GM21360 (cell line): ENCODE data around the gene ATP11C.
"Not testable (repeated sequence)": the region's sequence is repeated elsewhere in the genome, so short reads cannot be mapped to it uniquely, and the experiment has no call there.

Experiments used
- ATAC-seq: cut with Tn5 transposase; IDR thresholded peaks from one replicate; pipeline ENCODE4 v1.9.1; 2021; ENCODE audit warnings: mild to moderate bottlenecking, moderate library complexity; ENCODE audit not compliant: unreplicated experiment

Gene ATP11C

DNA sequence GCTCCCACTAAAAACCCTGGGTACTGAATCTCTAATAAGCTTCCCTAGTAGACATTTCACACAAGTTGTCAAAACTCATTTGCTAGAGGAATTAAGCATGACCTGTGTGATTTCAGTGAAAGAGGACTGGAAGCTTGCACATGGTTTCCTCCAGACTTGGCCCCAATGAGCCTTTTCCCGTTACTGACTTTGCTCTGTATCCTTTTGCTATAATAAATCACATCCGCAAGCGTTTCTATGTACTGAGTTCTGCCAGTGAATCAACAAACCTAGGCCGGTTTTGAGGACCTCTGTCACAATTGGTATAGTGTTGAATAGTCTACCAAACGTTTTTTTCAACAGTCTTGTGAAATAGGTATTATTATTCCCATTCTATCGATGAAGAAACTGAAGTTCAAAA, 8.2 kb downstream of the ATP11C start:
- no peak for ATAC-seq

DNA sequence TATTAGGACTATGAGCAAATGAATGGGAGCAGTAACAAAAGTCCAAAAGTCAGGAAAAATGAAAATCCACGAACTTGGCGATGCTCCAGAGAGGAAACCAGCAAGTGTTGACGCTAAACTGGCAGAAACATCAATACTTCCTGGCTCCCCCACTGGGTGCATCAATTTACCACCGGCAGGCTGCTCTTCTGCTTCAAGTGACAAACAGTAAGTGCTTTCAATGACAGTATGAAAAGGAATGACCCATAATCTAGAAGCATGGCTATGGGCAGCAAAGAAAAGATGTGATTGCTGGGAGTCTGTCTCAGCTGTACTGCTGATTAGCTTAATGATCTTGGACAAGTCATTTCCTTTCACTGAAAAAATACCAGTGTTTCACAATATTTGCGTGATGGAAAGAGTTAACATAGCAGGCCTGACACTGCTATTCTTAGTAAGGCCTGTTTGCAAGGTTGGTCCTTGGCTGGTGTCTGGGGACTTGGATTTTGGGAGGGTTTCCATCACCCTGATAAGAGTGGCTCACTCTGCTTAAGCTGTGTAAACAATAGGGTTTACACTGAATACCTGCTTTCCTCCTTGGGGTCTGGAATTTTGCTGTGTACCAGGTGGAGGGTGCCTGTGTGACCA, 8.7 kb downstream of the ATP11C start:
- ATAC-seq, result no peak

DNA sequence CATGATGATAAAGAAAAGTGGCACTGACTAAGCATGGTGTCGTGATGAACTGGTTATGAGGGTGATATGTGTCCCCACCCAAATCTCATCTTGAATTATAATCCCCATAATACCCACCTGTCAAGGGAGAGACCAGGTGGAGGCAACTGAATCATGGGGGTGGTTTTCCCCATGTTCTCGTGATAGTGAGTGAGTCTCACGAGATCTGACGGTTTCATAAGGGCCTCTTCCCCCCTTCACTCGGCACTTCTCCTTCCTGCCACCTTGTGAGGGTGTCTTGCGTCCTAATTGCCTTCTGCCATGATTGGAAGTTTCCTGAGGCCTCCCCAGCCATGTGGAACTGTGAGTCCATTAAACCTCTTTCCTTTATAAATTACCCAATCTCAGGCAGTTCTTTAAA, 11.7 kb downstream of the ATP11C start:
- ATAC-seq, result not testable (repeated sequence)

DNA sequence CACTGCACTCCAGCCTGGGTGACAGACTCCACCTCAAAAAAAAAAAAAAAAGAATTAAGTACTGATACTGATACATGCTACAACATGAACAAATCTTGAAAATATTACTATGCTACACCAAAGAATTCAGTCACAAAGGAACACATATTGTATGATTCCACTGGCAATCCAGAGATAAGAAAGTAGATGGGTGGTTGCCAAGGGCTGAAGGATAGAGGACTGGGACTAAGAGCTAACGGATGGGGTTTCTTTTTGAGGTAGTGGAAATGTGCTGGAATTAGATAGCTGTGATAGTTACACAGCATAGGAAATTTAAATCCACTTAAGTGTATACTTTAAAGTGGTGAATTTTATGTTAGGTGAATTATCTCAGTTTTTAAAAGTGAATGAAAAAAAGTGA, 12.5 kb downstream of the ATP11C start:
- ATAC-seq, result no peak

DNA sequence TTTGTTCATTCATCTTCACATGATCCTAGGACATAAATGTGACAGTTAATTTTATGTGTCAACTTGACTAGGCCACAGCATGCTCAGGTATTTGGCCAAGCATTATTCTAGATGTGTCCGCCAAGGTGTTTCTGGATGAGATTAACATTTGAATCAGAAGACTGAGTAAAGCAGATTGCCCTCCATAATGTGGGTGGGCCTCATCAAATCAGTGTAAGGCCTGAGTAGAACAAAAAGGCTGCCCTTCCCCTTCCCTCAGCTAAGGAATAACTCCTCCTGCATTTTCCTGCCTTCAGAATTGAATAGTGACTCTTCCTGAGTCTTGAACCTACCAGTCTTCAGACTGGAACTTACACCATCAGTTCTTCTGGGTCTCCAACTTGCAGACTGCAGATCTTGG, 18.4 kb downstream of the ATP11C start:
- ATAC-seq, result no peak

DNA sequence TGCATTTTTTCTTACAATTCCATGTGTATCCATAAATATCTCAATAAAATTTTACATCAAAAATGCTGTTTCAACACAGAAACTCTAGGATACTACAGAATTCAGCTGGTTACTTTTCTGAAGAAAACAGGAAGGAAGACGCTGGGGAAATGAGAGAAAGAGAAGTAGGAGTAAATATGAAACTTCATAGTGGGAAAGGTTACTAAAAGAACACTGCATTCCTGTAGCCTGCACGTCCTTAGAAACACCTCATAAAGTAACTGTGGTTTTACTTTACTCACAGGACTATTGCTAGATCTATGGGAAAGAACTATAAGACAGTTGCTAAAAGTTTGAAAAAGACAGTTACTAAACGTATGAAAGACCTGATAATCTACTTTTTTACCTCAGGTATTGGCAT, 23.1 kb downstream of the ATP11C start:
- no peak for ATAC-seq

- no peak for ATAC-seq
These were observed 25.8 kb downstream of the ATP11C start for GRCh38 chrX:139907078-139907477.

DNA sequence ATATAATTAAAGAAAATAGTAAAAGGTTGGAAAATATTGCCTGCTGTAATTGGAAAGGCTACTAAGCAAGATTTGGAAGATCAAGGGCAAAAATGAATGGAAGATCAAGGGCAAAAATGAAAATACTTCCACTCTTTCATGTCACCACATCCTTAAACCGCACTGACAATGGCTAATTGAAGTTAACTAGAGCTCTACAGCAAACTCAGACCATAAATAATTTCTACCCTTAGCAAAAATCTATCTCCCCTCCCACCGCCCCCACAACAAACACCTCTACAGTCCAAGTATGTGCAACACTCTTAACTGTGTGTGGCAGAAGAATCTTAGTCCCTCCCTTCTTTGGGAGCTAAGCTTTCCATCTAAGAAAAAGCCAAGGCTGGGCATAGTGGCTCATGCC, 27.1 kb downstream of the ATP11C start:
- ATAC-seq, result no peak

- no peak for ATAC-seq
These were observed 27.8 kb downstream of the ATP11C start for GRCh38 chrX:139905051-139905450.

DNA sequence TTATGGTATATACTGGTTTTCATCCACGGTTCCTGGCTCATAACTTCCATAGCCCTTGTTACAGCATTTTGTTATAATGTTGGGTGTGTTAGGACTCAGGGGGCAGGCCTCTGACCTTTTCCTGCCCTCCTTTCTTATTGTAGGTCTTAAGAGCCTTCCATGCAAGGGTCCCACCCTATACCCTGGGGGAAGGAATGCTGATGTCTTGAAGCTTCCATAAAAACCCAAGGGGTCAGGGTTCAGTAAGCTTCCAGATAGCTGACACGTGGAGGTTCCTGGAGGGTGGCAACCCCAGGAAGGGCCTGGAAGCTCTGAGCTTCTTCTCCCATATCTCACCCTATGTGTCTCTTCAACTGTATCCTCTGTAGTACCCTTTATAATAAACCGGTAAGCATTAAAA, 29.6 kb downstream of the ATP11C start:
- no peak for ATAC-seq

DNA sequence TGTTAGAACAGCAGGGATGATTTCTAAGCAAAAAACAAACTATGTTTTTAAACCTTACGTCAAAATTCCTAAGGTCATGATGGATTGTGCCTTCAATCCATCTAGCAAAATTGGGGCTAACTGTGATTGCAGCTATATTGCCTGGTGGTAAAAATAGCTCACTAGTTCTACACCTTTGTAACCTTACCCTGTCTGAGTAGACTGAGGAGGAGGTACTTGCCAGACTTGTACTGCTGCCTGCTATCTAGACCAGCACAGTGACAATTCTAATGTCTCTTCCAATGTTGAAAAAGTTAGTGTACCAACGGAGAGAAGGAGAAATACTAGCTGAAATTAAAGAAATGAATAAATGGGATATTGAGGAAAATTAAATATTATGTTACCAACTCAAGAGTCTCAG, 30.3 kb downstream of the ATP11C start:
- ATAC-seq, result no peak

GRCh38 chrX:139898334-139898733, 34.5 kb downstream of the ATP11C start:
- ATAC-seq, result no peak

GRCh38 chrX:139892512-139892911, 40.3 kb downstream of the ATP11C start:
- peak; percentile 83 for ATAC-seq

- ATAC-seq, result no peak
These were observed 41.7 kb downstream of the ATP11C start for GRCh38 chrX:139890991-139891700.

DNA sequence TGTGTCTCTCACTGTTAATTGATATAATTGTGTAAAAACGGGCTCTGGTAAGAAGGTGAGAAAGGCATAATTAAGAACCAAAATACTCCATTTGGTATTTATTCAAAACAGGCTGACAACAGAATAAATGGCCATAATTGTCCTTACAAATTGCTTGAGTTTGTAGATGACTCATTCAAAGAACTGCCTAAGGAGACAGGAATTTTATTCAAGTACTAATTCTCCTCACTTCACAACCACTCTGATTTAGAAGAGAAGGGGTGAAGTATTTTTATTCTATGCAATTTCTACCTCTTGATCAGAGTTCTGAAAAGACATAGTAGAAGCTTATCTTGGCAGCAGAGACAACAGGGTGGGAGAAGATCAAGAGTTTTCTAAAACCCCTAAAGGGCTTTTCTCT, 43.1 kb downstream of the ATP11C start:
- no peak for ATAC-seq

DNA sequence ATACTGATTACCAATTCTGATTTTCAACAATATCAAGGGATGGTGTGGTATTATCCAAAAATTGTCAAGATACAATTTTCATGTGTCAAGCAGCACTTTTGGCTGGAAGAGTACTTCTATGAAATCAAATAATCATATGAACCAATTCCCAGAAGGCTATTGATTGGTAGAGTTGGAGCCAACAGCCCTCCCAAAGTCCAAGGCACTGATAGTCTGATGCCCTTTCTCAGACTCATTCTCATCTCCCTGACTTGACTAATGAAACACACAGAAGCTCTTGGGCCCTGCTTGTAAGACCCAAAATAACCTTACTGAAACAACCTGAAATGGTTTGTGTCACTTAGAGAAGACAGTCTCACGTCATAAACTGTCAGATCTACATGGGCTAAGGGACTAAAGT, 48.9 kb downstream of the ATP11C start:
- ATAC-seq, result no peak

DNA sequence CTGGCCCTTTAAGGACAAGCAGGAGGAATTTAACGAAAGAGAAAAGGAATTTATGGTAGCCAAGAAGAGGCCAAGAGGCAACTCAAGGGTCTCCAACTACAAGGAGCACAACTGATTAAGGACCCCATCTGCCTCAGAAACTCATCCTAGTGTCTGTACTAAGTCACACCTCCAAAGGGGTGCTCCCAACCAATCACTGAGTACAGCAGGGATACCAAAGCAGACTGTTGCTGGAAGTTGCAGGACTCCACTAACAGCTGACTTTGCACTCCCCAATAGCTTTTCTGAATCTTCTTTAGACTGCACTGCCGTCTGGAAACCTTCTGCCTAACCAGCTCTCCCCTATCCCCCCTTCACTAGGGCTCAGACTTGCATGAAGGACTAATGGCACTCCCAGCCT, 50.6 kb downstream of the ATP11C start:
- no peak for ATAC-seq

DNA sequence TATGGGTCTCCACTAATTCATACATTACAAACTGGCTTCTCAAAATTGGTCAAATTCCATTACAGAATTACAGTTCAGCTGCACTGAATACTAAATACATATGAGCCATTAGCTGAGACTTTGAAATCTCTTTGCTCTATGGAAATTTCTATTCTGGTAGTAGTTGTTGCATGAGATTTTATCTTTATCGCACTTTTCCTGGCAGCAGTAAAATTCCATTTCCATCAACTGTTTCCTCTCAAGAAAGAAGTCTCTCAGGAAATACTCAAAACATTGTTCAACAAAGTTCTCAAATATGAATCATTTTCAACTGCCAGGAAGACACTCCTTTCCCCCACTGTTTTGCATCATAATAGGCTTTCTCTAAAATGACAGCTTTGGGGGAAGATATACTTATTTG, 51.3 kb downstream of the ATP11C start:
- no peak for ATAC-seq

DNA sequence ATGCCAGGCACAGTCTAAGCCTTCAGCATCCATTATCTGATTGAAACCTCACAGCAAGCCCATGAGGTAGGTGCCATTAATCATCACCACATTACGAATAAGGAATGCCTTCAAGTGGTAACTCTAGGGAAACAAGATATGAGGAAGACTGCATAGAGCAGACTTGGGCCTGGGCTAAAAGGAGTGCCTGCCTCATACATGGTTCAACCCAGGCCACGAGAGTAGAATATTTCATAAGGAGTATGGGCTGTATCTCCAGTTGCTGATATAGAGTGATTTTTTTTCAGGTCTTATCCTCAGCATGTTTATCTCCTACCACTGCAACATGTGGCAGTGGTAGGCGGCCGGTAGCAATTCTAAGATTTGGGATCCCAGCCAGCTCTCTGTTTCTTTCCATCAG, 51.7 kb downstream of the ATP11C start:
- no peak for ATAC-seq

- ATAC-seq, result no peak
These were observed 55.0 kb downstream of the ATP11C start for GRCh38 chrX:139877710-139878414.

DNA sequence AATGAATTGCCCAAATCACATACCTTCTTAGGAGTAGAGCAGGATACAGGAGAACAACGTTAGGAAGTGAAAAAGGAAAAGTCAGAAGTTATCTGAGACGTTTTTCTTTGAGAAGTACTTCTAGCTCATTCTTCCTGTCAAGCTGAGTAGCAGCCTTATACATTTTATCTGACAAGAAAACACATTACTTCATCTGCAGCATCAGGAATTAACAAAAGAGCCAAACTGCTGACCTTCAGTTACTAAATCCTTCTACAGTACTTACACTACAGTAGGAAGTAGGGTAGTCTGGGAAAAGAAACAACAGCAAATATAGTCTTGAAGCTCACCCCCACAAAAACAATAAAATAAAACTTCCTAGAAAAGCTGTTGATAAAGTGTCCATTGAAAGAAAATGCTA, 57.0 kb downstream of the ATP11C start:
- ATAC-seq, result no peak

DNA sequence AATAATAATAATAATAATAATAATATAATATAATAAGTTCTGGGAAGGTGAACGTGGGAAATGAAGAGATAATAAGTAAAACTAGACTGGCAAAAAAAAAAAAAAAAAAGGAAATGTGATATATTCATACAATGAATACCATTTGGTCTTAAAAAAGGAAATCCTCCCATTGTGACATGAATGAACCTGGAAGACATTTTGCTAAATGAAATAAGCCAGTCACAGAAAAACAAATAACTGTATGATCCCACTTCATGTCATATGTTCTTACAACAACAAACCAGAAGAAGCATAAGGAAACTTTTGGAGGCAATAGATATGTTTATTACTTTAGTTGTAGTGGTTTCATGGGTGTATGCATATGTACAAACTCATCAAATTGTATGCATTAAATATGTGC, 63.1 kb downstream of the ATP11C start:
- ATAC-seq, result no peak
